ENCODE measurements around the gene CCT6A. TPM values are rescaled to one million over a fixed set of nuclear protein-coding genes. Genes with fewer than 3 reads are reported as not detected.
A peak's percentile ranks its signal among the peaks of the same experiment; 100 is the strongest.
"Not testable (repeated sequence)": the region's sequence is repeated elsewhere in the genome, so short reads cannot be mapped to it uniquely, and the experiment has no call there.

Gene CCT6A
- total RNA-seq, 1 donor from 2014 or later = 150 TPM

DNA sequence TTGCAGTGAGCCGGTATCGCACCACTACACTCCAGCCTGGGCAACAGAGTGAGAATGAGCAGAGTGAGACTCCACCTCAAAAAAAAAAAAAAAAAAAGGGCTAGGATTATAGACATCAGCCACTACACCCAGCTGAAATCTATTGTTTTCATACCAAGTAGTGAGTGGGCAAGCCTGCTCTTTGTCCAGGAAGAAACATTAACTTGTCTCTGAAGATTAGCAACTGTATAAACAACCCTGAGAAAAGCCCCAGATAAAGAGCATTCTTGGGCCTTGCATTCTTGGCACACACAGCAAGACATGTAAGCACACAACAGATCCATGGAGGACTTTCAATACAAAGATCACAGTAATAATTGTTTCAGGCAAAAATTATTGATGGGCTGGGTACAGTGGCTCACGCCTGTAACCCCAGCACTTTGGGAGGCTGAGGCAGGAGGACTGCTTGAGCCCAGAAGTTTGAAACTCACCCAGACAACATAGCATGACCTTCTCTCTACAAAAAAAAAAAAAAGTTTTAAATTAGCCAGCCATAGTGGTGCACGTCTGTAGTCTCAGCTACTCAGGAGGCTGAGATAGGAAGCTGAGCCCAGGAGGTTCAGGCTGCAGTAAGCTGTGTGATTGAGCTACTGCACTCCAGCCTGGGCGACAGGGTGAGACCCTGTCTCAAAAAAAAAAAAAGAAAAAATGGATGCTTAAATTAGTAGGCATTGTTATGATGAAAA, 4.7 kb upstream of the CCT6A start:
- Mint-ChIP-seq H3K36me3 (ENCODE audit: insufficient read depth) (peaks cover 6% of the 10 kb centered on the region), H3K27ac (peak overlapping the region; percentile 98), H3K4me3 (ENCODE audit: low read depth) (peak overlapping the region; percentile 9), H3K4me1 (ENCODE audit: low read depth) (peaks cover 12% of the 10 kb centered on the region), H3K27me3 (no peaks in the 10 kb centered on the region), H3K9me3 (ENCODE audit: low read depth) (no peaks in the 10 kb centered on the region)
- TF ChIP-seq, protein P1, sequence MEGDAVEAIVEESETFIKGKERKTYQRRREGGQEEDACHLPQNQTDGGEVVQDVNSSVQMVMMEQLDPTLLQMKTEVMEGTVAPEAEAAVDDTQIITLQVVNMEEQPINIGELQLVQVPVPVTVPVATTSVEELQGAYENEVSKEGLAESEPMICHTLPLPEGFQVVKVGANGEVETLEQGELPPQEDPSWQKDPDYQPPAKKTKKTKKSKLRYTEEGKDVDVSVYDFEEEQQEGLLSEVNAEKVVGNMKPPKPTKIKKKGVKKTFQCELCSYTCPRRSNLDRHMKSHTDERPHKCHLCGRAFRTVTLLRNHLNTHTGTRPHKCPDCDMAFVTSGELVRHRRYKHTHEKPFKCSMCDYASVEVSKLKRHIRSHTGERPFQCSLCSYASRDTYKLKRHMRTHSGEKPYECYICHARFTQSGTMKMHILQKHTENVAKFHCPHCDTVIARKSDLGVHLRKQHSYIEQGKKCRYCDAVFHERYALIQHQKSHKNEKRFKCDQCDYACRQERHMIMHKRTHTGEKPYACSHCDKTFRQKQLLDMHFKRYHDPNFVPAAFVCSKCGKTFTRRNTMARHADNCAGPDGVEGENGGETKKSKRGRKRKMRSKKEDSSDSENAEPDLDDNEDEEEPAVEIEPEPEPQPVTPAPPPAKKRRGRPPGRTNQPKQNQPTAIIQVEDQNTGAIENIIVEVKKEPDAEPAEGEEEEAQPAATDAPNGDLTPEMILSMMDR (IDR thresholded peaks at IDR 0.05; ENCODE audit: unreplicated experiment) = no peak
- DNase-seq (ENCODE audit: low spot score, unreplicated experiment) = no peak

DNA sequence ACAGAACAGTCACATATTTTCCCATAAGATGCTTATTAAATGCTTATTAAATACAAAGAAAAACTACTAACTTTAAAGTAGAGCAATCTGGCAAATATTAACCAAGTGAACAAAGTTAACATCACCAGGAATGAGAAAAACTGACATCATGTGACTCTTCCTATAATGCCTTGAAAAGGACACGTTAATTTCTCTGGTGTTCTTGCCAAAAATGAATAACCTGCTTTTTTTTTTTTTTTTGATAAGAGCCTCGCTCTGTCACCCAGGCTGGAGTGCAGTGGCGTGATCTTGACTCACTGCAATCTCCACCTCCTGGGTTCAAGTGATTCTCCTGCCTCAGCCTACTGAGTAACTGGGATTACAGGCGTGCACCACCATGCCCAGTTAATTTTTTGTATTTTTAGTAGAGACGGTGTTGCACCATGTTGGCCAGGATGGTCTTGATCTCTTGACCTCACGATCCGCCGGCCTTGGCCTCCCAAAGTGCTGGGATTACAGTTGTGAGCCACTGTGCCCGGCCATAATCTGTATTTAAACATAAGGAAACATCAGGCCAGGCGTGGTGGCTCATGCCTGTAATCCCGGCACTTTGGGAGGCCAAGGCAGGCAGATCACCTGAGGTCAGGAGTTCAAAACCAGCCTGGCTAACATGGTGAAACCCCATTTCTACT, 4.0 kb upstream of the CCT6A start:
- H3K36me3 Mint-ChIP-seq (ENCODE audit: insufficient read depth); H3K27me3 Mint-ChIP-seq; DNase-seq (ENCODE audit: low spot score, unreplicated experiment); H3K4me3 Mint-ChIP-seq (ENCODE audit: low read depth); H3K9me3 Mint-ChIP-seq (ENCODE audit: low read depth): not testable (repeated sequence)
- Mint-ChIP-seq H3K4me1 (ENCODE audit: low read depth) (peaks cover 12% of the 10 kb centered on the region), H3K27ac (peak overlapping the region; percentile 98)

DNA sequence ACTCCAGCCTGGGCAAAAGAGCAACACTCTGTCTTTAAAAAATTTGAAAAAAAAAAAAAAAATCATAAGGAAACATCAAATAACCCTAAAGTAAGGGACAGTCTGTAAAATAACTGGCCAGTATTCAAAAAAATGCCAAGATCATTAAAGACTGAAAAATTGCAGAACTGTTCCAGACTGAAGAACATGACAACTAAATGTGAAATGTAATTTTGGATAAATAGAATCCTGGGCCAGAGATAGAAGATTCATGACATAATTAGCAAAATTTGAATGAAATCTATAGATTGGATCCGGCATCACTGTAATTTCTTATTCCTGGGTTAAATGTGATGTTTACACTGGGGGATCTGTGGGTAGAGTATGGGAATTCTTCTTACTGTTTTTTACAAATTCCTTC, 3.3 kb upstream of the CCT6A start:
- TF ChIP-seq, protein P1 (IDR thresholded peaks at IDR 0.05; ENCODE audit: unreplicated experiment) = no peak
- peak overlapping the region; percentile 48 for H3K27ac Mint-ChIP-seq

DNA sequence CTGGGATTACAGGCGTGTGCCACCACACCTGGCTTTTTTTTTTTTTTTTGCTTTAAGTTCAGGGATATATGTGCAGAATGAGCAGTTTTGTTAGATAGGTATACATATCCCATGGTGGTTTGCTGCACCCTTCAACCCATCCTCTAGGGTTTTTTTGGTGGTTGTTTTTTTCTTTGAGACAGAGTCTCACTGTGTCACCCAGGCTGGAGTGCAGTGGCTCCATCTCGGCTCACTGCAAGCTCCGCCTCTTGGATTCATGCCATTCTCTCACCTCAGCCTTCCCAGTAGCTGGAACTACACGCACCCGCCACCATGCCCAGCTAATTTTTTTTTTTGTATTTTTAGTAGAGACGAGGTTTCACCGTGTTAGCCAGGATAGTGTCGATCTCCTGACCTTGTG, 2.8 kb upstream of the CCT6A start:
- not testable (repeated sequence) for DNase-seq (ENCODE audit: low spot score, unreplicated experiment); H3K27me3 Mint-ChIP-seq; H3K9me3 Mint-ChIP-seq (ENCODE audit: low read depth); H3K36me3 Mint-ChIP-seq (ENCODE audit: insufficient read depth)
- peaks cover 18% of the 10 kb centered on the region for H3K4me1 Mint-ChIP-seq (ENCODE audit: low read depth)
- peak overlapping the region; percentile 48 for H3K27ac Mint-ChIP-seq
- H3K4me3 Mint-ChIP-seq (ENCODE audit: low read depth) = peak overlapping the region; percentile 7

More for the DNA sequence above, 3.3 kb upstream of the CCT6A start:
- DNase-seq (ENCODE audit: low spot score, unreplicated experiment) = no peak
- H3K9me3 Mint-ChIP-seq (ENCODE audit: low read depth) = no peaks in the 10 kb centered on the region
- no peaks in the 10 kb centered on the region for H3K27me3 Mint-ChIP-seq
- no peak overlapping the region for H3K4me3 Mint-ChIP-seq (ENCODE audit: low read depth)
- peaks cover 16% of the 10 kb centered on the region for H3K4me1 Mint-ChIP-seq (ENCODE audit: low read depth)
- peaks cover 2% of the 10 kb centered on the region for H3K36me3 Mint-ChIP-seq (ENCODE audit: insufficient read depth)

DNA sequence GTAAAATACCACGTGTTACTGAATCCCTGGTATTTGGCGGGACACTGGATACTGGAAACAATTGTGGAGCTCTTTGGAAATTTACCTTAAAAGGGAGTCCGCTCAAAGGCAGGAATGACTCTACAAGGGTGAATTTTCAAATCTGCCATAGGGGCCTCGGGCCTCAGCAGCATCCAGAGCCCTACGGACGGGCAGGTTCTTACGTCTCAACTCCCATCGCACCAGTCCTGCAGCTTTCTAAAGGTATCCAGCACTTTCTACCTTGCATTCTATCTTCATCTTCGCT, 569 bp upstream of the CCT6A start:
- Mint-ChIP-seq H3K9me3 (ENCODE audit: low read depth) (no peaks in the 10 kb centered on the region), H3K27me3 (no peaks in the 10 kb centered on the region), H3K4me3 (ENCODE audit: low read depth) (peak overlapping the region; percentile 95), H3K27ac (peak overlapping the region; percentile 99), H3K4me1 (ENCODE audit: low read depth) (peaks cover 22% of the 10 kb centered on the region), H3K36me3 (ENCODE audit: insufficient read depth) (peaks cover 11% of the 10 kb centered on the region)
- TF ChIP-seq, protein P1 (IDR thresholded peaks at IDR 0.05; ENCODE audit: unreplicated experiment) = no peak
- DNase-seq (ENCODE audit: low spot score, unreplicated experiment) = no peak

DNA sequence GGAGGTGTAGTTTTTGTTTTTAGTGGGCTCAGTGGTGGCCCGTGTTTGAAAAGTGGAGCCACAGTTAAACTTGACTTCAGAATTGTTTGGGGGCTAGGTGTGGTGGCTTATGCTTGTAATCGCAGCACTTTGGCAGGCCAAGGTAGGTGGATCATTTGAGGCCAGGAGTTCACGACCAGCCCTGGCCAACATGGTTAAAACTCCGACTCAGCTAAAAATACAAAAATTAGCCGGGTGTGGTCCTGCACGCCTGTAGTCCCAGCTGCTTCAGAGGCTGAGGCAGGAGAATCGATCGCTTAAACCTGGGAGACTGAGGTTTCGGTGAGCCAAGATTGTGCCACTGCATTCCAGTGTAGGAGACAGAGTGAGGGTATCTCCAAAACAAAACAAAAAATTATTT, 1.8 kb downstream of the CCT6A start:
- no peaks in the 10 kb centered on the region for H3K9me3 Mint-ChIP-seq (ENCODE audit: low read depth)
- H3K27ac Mint-ChIP-seq = peak overlapping the region; percentile 90
- peaks cover 14% of the 10 kb centered on the region for H3K4me1 Mint-ChIP-seq (ENCODE audit: low read depth)
- TF ChIP-seq, protein P1 (IDR thresholded peaks at IDR 0.05; ENCODE audit: unreplicated experiment) = no peak
- no peaks in the 10 kb centered on the region for H3K27me3 Mint-ChIP-seq
- DNase-seq (ENCODE audit: low spot score, unreplicated experiment) = no peak
- H3K4me3 Mint-ChIP-seq (ENCODE audit: low read depth) = peak overlapping the region; percentile 95
- peaks cover 20% of the 10 kb centered on the region for H3K36me3 Mint-ChIP-seq (ENCODE audit: insufficient read depth)
